Pancreas (tissue), 10 donors: ENCODE data around the gene MAPKBP1. TPM values are rescaled to one million over a fixed set of nuclear protein-coding genes. Genes with fewer than 3 reads are reported as not detected.
A peak's percentile ranks its signal among the peaks of the same experiment; 100 is the strongest.

Experiments used
- ATAC-seq, 4 donors: fragments of 200-7000 bp; cut with Tn5 transposase; one replicate each; pipeline versions ENCODE4 v1.8.0 to v1.9.1; 2020; ENCODE audit warnings: mild to moderate bottlenecking in 4 of 4, moderate library complexity in 4 of 4
- DNase-seq, 6 donors: peaks; one replicate each; pipeline ENCODE4 v3.0.0-alpha.2; 2020
- FAIRE-seq: peaks from 2 replicates; lab custom pipeline; 2012; peaks lifted over from hg19 to GRCh38; lab: Jason Lieb, UNC
- H3K27ac ChIP-seq, 4 donors: fragments of 200-600 bp; sonication (generic); 1 replicate in 3 of 4; 2 replicates in 1 of 4; pipeline versions ENCODE4 v1.5.0 to v1.8.0; 2020
- H3K27me3 ChIP-seq, 4 donors: fragments of 200-600 bp; one replicate each; pipeline ENCODE4 v1.8.0; 2021
- H3K36me3 ChIP-seq, 3 donors: fragments of 200-600 bp; sonication (generic) in 1 of 3; one replicate each; pipeline versions ENCODE4 v1.5.0 to v1.8.0; 2020 to 2021
- H3K4me1 ChIP-seq, 3 donors: fragments of 200-600 bp; one replicate each; pipeline ENCODE4 v1.8.0; 2021
- H3K4me3 ChIP-seq, 4 donors: fragments of 200-600 bp; sonication (generic) in 2 of 4; one replicate each; pipeline versions ENCODE4 v1.5.0 to v1.8.0; 2020 to 2021
- H3K9me3 ChIP-seq, 4 donors: fragments of 200-600 bp; one replicate each; pipeline ENCODE4 v1.8.0; 2021
- WGBS, 2 donors: extraction: QIAGEN DNeasy Blood & Tissue Kit; methylation state at CpG; one replicate each; pipeline ENCODE4 v1.1.7; 2013; 5-methylcytosine and 5-hydroxymethylcytosine counted together
- intact Hi-C, 3 donors: fragments of 100-400 bp; cut with DNase I; formaldehyde crosslinking; loops; one replicate each; pipeline versions ENCODE4 v1.11.1 to v1.14.2; 2022
- polyA plus RNA-seq, 2 donors: library from polyadenylated mRNA; stranded (reverse); fragments of 200-250 nt; gene quantifications; one replicate each; pipeline ENCODE4 v1.2.3, GENCODE V29; 2013
- total RNA-seq, 6 donors: library from RNA; stranded (reverse); fragmentation: NEBNext Ultra II Directional in 4 of 6; extraction: Animal tissue kit (Norgen Biotek cat#: 25700) in 4 of 6; gene quantifications; one replicate each; pipeline versions ENCODE4 v1.2.1 to v1.2.4, GENCODE V29; 2021 to 2023
- TF ChIP-seq, protein P1 (sequence below), 4 donors: fragments of 200-600 bp; sonication (generic) in 3 of 4; IDR thresholded peaks; one replicate each; pipeline versions ENCODE4 v1.5.0 to v1.8.0; 2021; ENCODE audit warnings: antibody characterized with exemption in 4 of 4
- donor health status: healthy with polysubstance abuse.
- donor health status: DM: no; HTN: no; CAD: no; lungs with moderate emphysema.
- donor health status: DM: no; HTN: no; CAD: no.
- donor health status: control.
- donor health status: control.
- donor health status: Bipolar disorder and iron deficiency.
- donor health status: DM: yes; HTN: yes; CAD: no.
- donor health status: DM: no; HTN: no; CAD: no.
- donor health status: DM: no; HTN: no; CAD: no.
- donor health status: DM: yes; HTN: yes; CAD: no.

Gene MAPKBP1
- total and polyA plus RNA-seq, 8 donors: 5.3 to 19.2 (median 8.9) TPM

DNA sequence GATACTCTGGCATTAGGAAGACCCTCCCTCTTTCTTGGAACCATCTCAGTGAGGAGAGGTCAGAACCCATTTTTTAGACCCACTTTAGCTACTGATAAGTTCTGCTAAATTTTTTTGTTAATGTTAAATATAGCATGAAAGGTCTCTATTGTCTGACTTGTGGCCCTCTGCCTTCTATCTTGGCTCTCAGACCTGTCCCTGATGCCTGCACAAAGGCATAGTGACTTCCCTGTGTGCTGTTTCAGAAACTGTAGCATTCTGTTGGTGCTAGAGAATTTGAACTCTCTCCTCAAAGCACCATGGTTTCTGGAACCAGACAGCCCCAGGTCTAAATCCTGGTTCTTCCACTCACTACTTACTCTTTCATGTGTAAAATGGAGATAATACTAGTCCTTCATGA, 15.4 kb downstream of the MAPKBP1 start:
- H3K4me1 ChIP-seq: no peaks in the 10 kb centered on the region
- no peak for FAIRE-seq

GRCh38 chr15:41790169-41790568, 15.9 kb downstream of the MAPKBP1 start:
- no peak for ATAC-seq
- DNase-seq: no peak
- H3K9me3 ChIP-seq: no peaks in the 10 kb centered on the region
- 94 to 95% methylated on average over 3 of the region's 3 CpGs for WGBS, 2 donors
- TF ChIP-seq, protein P1, sequence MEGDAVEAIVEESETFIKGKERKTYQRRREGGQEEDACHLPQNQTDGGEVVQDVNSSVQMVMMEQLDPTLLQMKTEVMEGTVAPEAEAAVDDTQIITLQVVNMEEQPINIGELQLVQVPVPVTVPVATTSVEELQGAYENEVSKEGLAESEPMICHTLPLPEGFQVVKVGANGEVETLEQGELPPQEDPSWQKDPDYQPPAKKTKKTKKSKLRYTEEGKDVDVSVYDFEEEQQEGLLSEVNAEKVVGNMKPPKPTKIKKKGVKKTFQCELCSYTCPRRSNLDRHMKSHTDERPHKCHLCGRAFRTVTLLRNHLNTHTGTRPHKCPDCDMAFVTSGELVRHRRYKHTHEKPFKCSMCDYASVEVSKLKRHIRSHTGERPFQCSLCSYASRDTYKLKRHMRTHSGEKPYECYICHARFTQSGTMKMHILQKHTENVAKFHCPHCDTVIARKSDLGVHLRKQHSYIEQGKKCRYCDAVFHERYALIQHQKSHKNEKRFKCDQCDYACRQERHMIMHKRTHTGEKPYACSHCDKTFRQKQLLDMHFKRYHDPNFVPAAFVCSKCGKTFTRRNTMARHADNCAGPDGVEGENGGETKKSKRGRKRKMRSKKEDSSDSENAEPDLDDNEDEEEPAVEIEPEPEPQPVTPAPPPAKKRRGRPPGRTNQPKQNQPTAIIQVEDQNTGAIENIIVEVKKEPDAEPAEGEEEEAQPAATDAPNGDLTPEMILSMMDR (IDR thresholded peaks at IDR 0.05): no peak
- H3K27me3 ChIP-seq: no peaks in the 10 kb centered on the region
- intact Hi-C loops: no loop called here
- H3K4me3 ChIP-seq: no peak overlapping the region
- no peaks in the 10 kb centered on the region for H3K36me3 ChIP-seq
- no peaks in the 10 kb centered on the region for H3K4me1 ChIP-seq
- no peak overlapping the region for H3K27ac ChIP-seq
- FAIRE-seq: no peak

More for the DNA sequence above, 15.4 kb downstream of the MAPKBP1 start:
- DNase-seq: no peak
- H3K36me3 ChIP-seq: no peaks in the 10 kb centered on the region
- TF ChIP-seq, protein P1 (IDR thresholded peaks at IDR 0.05): no peak
- H3K27me3 ChIP-seq: no peaks in the 10 kb centered on the region
- intact Hi-C loops: no loop called here
- no peaks in the 10 kb centered on the region for H3K9me3 ChIP-seq
- ATAC-seq: no peak
- H3K4me3 ChIP-seq: no peak overlapping the region
- no peak overlapping the region for H3K27ac ChIP-seq

GRCh38 chr15:41790756-41791546, 16.7 kb downstream of the MAPKBP1 start:
- no peak for FAIRE-seq
- Histone ChIP-seq H3K27me3 (no peaks in the 10 kb centered on the region), H3K36me3 (no peaks in the 10 kb centered on the region), H3K27ac (no peak overlapping the region), H3K4me3 (no peak overlapping the region), H3K4me1 (no peaks in the 10 kb centered on the region), H3K9me3 (no peaks in the 10 kb centered on the region)
- no peak for DNase-seq
- peak in 2 of 4 donors; percentile 11 to 28 for ATAC-seq
- TF ChIP-seq, protein P1 (IDR thresholded peaks at IDR 0.05): no peak
- intact Hi-C loops: no loop called here
- 80 to 84% methylated on average over 5 of the region's 5 CpGs for WGBS, 2 donors

- intact Hi-C loops: no loop called here
- H3K4me1 ChIP-seq: no peaks in the 10 kb centered on the region
- H3K36me3 ChIP-seq: no peaks in the 10 kb centered on the region
- FAIRE-seq (no peak), DNase-seq (no peak), ATAC-seq (no peak)
- 91 to 96% methylated on average over 4 of the region's 4 CpGs for WGBS, 2 donors
- no peak overlapping the region for H3K4me3 ChIP-seq
- no peaks in the 10 kb centered on the region for H3K27me3 ChIP-seq
- H3K27ac ChIP-seq: no peak overlapping the region
- TF ChIP-seq, protein P1 (IDR thresholded peaks at IDR 0.05): no peak
- H3K9me3 ChIP-seq: no peaks in the 10 kb centered on the region
Measured at GRCh38 chr15:41791547-41791937, 17.3 kb downstream of the MAPKBP1 start.

- no peak overlapping the region for H3K27ac ChIP-seq
Measured at GRCh38 chr15:41792000-41792637, 17.8 kb downstream of the MAPKBP1 start.

More at GRCh38 chr15:41792000-41792637, 17.8 kb downstream of the MAPKBP1 start:
- TF ChIP-seq, protein P1 (IDR thresholded peaks at IDR 0.05): no peak
- DNase-seq (no peak), FAIRE-seq (no peak), ATAC-seq (no peak)
- H3K4me1 ChIP-seq: no peaks in the 10 kb centered on the region
- 91 to 95% methylated on average over 5 of the region's 5 CpGs for WGBS, 2 donors
- no peaks in the 10 kb centered on the region for H3K27me3 ChIP-seq
- no peak overlapping the region for H3K4me3 ChIP-seq
- no peaks in the 10 kb centered on the region for H3K36me3 ChIP-seq
- H3K9me3 ChIP-seq: no peaks in the 10 kb centered on the region
- intact Hi-C loops: no loop called here
